ACC112 (cell line): ENCODE measurements around the gene MYCBP2.

Source experiments
- H2AFZ ChIP-seq: fragments of 200-600 bp; sonication (generic); one replicate; pipeline ENCODE4 v1.6.0; 2017; ENCODE audit warnings: antibody characterized with exemption, low read length; ENCODE audit not compliant: unreplicated experiment
- H3K27ac ChIP-seq: fragments of 200-600 bp; sonication (generic); 2 replicates; pipeline ENCODE4 v1.5.1; 2014; ENCODE audit warnings: low read depth, mild to moderate bottlenecking, antibody characterized with exemption, low read length, moderate library complexity
- H3K27me3 ChIP-seq: fragments of 200-600 bp; sonication (generic); 2 replicates; pipeline ENCODE4 v1.6.1; 2014; ENCODE audit warnings: mild to moderate bottlenecking, antibody characterized with exemption, low read length, moderate library complexity, mixed read lengths; ENCODE audit not compliant: insufficient read depth
- H3K36me3 ChIP-seq: fragments of 200-600 bp; sonication (generic); 2 replicates; pipeline ENCODE4 v1.6.1; 2016; ENCODE audit warnings: mild to moderate bottlenecking, antibody characterized with exemption, low read length, moderate library complexity, mixed read lengths; ENCODE audit not compliant: insufficient read depth
- H3K4me1 ChIP-seq: fragments of 200-600 bp; sonication (generic); one replicate; pipeline ENCODE4 v1.6.1; 2016; ENCODE audit warnings: low read length, mixed read lengths; ENCODE audit not compliant: insufficient read depth, unreplicated experiment, control insufficient read depth
- H3K4me3 ChIP-seq: fragments of 200-600 bp; sonication (generic); 2 replicates; pipeline ENCODE4 v1.5.1; 2014; ENCODE audit warnings: mild to moderate bottlenecking, low read depth, low read length
- H3K79me2 ChIP-seq: fragments of 200-600 bp; sonication (generic); one replicate; pipeline ENCODE4 v1.6.0; 2016; ENCODE audit warnings: low read length; ENCODE audit not compliant: control insufficient read depth, unreplicated experiment, insufficient read depth

MYCBP2 gene

DNA sequence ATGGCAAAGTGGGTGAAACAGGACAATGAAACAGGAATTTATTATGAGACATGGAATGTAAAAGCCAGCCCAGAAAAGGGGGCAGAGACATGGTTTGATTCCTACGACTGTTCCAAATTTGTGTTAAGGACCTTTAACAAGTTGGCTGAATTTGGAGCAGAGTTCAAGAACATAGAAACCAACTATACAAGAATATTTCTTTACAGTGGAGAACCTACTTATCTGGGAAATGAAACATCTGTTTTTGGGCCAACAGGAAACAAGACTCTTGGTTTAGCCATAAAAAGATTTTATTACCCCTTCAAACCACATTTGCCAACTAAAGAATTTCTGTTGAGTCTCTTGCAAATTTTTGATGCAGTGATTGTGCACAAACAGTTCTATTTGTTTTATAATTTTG lies 326.4 kb downstream of the MYCBP2 start:
- peaks cover 21% of the 10 kb centered on the region for H3K36me3 ChIP-seq

More for the DNA sequence above, 326.4 kb downstream of the MYCBP2 start:
- Histone ChIP-seq H3K27ac (no peak overlapping the region), H2AFZ (no peak overlapping the region), H3K27me3 (no peaks in the 10 kb centered on the region), H3K79me2 (no peaks in the 10 kb centered on the region), H3K4me3 (no peak overlapping the region), H3K4me1 (no peaks in the 10 kb centered on the region)
